Chondrocyte (in vitro differentiated cells): ENCODE data around the gene RAB8B. TPM values are rescaled to one million over a fixed set of nuclear protein-coding genes. Genes with fewer than 3 reads are reported as not detected.

ENCODE experiments used
- DNase-seq: peaks from one replicate; pipeline ENCODE4 v3.0.0; 2021; ENCODE audit warnings: mixed read lengths, low spot score
- H3K27ac Mint-ChIP-seq: one replicate; pipeline ENCODE4 v1.8.0; 2021; ENCODE audit warnings: mild to moderate bottlenecking, moderate library complexity, mixed read lengths; ENCODE audit not compliant: unreplicated experiment
- H3K27me3 Mint-ChIP-seq: 2 replicates; pipeline ENCODE4 v1.8.0; 2021; ENCODE audit warnings: low read depth, mixed read lengths
- H3K36me3 Mint-ChIP-seq: 2 replicates; pipeline ENCODE4 v1.8.0; 2021; ENCODE audit warnings: low read depth, mixed read lengths
- H3K4me1 Mint-ChIP-seq: 2 replicates; pipeline ENCODE4 v1.8.0; 2021; ENCODE audit warnings: low read depth, mild to moderate bottlenecking, mixed read lengths
- H3K4me3 Mint-ChIP-seq: one replicate; pipeline ENCODE4 v1.8.0; 2021; ENCODE audit warnings: mild to moderate bottlenecking, moderate library complexity, mixed read lengths; ENCODE audit not compliant: unreplicated experiment
- H3K9me3 Mint-ChIP-seq: 2 replicates; pipeline ENCODE4 v1.8.0; 2021; ENCODE audit warnings: low read depth, mixed read lengths
- CTCF ChIP-seq: fragments of 200-600 bp; sonication (generic); IDR thresholded peaks from 2 replicates; pipeline ENCODE4 v1.5.0; 2021; ENCODE audit warnings: antibody characterized with exemption, mild to moderate bottlenecking, moderate library complexity
- total RNA-seq: library from RNA; stranded (reverse); gene quantifications from 3 replicates; pipeline ENCODE4 v1.2.1, GENCODE V29; 2021

The RAB8B gene
- total RNA-seq, 1 donor from 2014 or later: 34.8 TPM

GRCh38 chr15:63308491-63308890 is 119.1 kb downstream of the RAB8B start:
- no peaks in the 10 kb centered on the region for H3K4me1 Mint-ChIP-seq
- no peak overlapping the region for H3K4me3 Mint-ChIP-seq
- no peak overlapping the region for H3K27ac Mint-ChIP-seq
- H3K27me3 Mint-ChIP-seq: no peaks in the 10 kb centered on the region
- no peak for TF ChIP-seq CTCF
- no peak for DNase-seq
- no peaks in the 10 kb centered on the region for H3K9me3 Mint-ChIP-seq
- H3K36me3 Mint-ChIP-seq: peaks cover 23% of the 10 kb centered on the region

GRCh38 chr15:63308947-63309346 is 119.5 kb downstream of the RAB8B start:
- H3K36me3 Mint-ChIP-seq: peaks cover 22% of the 10 kb centered on the region
- no peak for TF ChIP-seq CTCF
- no peak overlapping the region for H3K4me3 Mint-ChIP-seq
- H3K9me3 Mint-ChIP-seq: no peaks in the 10 kb centered on the region
- no peaks in the 10 kb centered on the region for H3K4me1 Mint-ChIP-seq
- DNase-seq: no peak
- H3K27me3 Mint-ChIP-seq: no peaks in the 10 kb centered on the region
- no peak overlapping the region for H3K27ac Mint-ChIP-seq

DNA sequence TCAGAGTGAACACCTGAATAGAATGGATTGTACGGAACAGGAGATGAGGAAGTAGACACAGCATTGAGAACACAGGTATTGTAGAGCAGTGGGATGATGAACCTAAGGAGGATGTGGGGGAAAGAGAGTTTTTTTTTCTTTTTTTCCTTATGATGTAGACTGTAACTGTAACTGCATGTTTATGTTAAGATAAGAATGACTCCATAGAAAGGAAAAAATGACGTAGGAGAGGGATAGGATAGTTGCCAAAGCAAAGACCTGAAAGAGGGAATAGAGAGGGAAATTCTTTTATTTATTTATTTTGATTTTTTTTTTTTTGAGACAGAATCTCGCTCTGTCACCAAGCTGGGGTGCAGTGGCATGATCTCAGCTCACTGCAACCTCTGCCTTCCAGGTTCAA is 121.2 kb downstream of the RAB8B start:
- no peak overlapping the region for H3K4me3 Mint-ChIP-seq
- no peak for TF ChIP-seq CTCF
- H3K27ac Mint-ChIP-seq: no peak overlapping the region
- H3K27me3 Mint-ChIP-seq: no peaks in the 10 kb centered on the region
- H3K9me3 Mint-ChIP-seq: no peaks in the 10 kb centered on the region
- DNase-seq: no peak
- H3K4me1 Mint-ChIP-seq: no peaks in the 10 kb centered on the region
- peaks cover 14% of the 10 kb centered on the region for H3K36me3 Mint-ChIP-seq

DNA sequence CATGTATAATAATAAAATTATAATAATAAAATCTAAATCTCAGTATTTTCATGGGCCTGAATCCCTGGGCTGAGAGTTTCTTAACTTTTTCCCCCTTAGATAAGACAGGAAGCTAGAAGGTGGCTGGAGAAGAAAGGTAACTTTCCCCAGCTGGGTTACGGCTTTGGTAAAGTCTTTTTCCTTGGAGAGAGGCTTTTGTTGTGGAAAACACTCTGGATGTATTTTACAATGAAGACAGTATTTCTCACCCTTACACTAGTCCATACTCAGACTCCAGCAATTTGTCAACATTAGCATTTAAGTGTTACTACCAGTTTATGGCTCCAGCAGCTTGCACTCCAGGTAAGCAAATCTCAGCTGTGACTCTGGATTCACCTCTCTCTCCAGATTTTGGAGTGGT is 122.9 kb downstream of the RAB8B start:
- H3K27ac Mint-ChIP-seq: no peak overlapping the region
- no peak for TF ChIP-seq CTCF

GRCh38 chr15:63313825-63314224 is 124.4 kb downstream of the RAB8B start:
- H3K4me1 Mint-ChIP-seq: no peaks in the 10 kb centered on the region
- H3K27ac Mint-ChIP-seq: no peak overlapping the region
- TF ChIP-seq CTCF: no peak
- no peak for DNase-seq
- no peaks in the 10 kb centered on the region for H3K9me3 Mint-ChIP-seq
- peaks cover 5% of the 10 kb centered on the region for H3K36me3 Mint-ChIP-seq
- no peaks in the 10 kb centered on the region for H3K27me3 Mint-ChIP-seq
- H3K4me3 Mint-ChIP-seq: no peak overlapping the region

More for the DNA sequence above, 122.9 kb downstream of the RAB8B start:
- no peak for DNase-seq
- Mint-ChIP-seq H3K4me3 (no peak overlapping the region), H3K27me3 (no peaks in the 10 kb centered on the region), H3K9me3 (no peaks in the 10 kb centered on the region), H3K4me1 (no peaks in the 10 kb centered on the region), H3K36me3 (peaks cover 5% of the 10 kb centered on the region)
